Kidney epithelial cell (primary cell): Measurements from ENCODE around the gene GPR15LG. TPM values are rescaled to one million over a fixed set of nuclear protein-coding genes. Genes with fewer than 3 reads are reported as not detected.
A peak's percentile ranks its signal among the peaks of the same experiment; 100 is the strongest.
"Not testable (repeated sequence)": the region's sequence is repeated elsewhere in the genome, so short reads cannot be mapped to it uniquely, and the experiment has no call there.

Source experiments
- DNase-seq: peaks from one replicate; pipeline ENCODE4 v3.0.0-alpha.2; 2010; ENCODE audit warnings: low read depth
- H3K27me3 ChIP-seq: 2 replicates; pipeline ENCODE4 v1.6.0; 2011; ENCODE audit warnings: low read length; ENCODE audit not compliant: control insufficient read depth, insufficient read depth
- H3K36me3 ChIP-seq: 2 replicates; pipeline ENCODE4 v1.5.1; 2011; ENCODE audit warnings: low read length; ENCODE audit not compliant: control insufficient read depth, insufficient read depth
- H3K4me3 ChIP-seq: 2 replicates; pipeline ENCODE4 v1.5.1; 2011; ENCODE audit warnings: low read depth, mild to moderate bottlenecking, control low read depth, low read length
- CTCF ChIP-seq: IDR thresholded peaks from 2 replicates; pipeline ENCODE4 v1.5.1; 2011; ENCODE audit warnings: mild to moderate bottlenecking, moderate library complexity, low read length, control low read depth, inconsistent platforms; ENCODE audit not compliant: insufficient read depth, poor library complexity, severe bottlenecking
- total RNA-seq: library from RNA; depleted of rRNA; stranded (reverse); fragments of >200 nt; gene quantifications from 2 replicates; pipeline ENCODE4 v1.2.3, GENCODE V29; 2015

GPR15LG gene
- total RNA-seq, 1 donor from 2014 or later = not detected

GRCh38 chr10:84139126-84140035, 34.2 kb upstream of the GPR15LG start, which contains the start of gene GHITM:
Gene GHITM, plus strand, starts transcription at chr10:84139509. Its CDS starts 1,992 bp downstream, at chr10:84141501.
- peak; percentile 31 for TF ChIP-seq CTCF
- Histone ChIP-seq H3K36me3 (no peaks in the 10 kb centered on the region), H3K27me3 (no peaks in the 10 kb centered on the region), H3K4me3 (peak within 1 kb of the TSS; percentile 79)
- DNase-seq = peak; percentile 86

GRCh38 chr10:84140036-84140379, 33.6 kb upstream of the GPR15LG start:
- no peak for TF ChIP-seq CTCF
- Histone ChIP-seq H3K27me3 (no peaks in the 10 kb centered on the region), H3K36me3 (no peaks in the 10 kb centered on the region), H3K4me3 (peak overlapping the region; percentile 79)
- DNase-seq = no peak

- no peak for TF ChIP-seq CTCF
- no peaks in the 10 kb centered on the region for H3K36me3 ChIP-seq
These were observed 26.3 kb upstream of the GPR15LG start for GRCh38 chr10:84147347-84147746.

GRCh38 chr10:84148006-84148597, 25.5 kb upstream of the GPR15LG start:
- not testable (repeated sequence) for H3K27me3 ChIP-seq, DNase-seq, H3K4me3 ChIP-seq, H3K36me3 ChIP-seq
- TF ChIP-seq CTCF = peak; percentile 67

More at GRCh38 chr10:84147347-84147746, 26.3 kb upstream of the GPR15LG start:
- H3K27me3 ChIP-seq = no peaks in the 10 kb centered on the region
- DNase-seq = no peak
- no peak overlapping the region for H3K4me3 ChIP-seq

- no peak overlapping the region for H3K4me3 ChIP-seq
- DNase-seq = no peak
- H3K36me3 ChIP-seq = peaks cover 1% of the 10 kb centered on the region
- no peak for TF ChIP-seq CTCF
- no peaks in the 10 kb centered on the region for H3K27me3 ChIP-seq
These were observed 23.7 kb upstream of the GPR15LG start for GRCh38 chr10:84149854-84150253.
